Measurements from ENCODE around the gene RGPD3.

GRCh38 chr2:106358521-106358920 lies 109.7 kb downstream of the RGPD3 start:
- TF ChIP-seq, protein P1, sequence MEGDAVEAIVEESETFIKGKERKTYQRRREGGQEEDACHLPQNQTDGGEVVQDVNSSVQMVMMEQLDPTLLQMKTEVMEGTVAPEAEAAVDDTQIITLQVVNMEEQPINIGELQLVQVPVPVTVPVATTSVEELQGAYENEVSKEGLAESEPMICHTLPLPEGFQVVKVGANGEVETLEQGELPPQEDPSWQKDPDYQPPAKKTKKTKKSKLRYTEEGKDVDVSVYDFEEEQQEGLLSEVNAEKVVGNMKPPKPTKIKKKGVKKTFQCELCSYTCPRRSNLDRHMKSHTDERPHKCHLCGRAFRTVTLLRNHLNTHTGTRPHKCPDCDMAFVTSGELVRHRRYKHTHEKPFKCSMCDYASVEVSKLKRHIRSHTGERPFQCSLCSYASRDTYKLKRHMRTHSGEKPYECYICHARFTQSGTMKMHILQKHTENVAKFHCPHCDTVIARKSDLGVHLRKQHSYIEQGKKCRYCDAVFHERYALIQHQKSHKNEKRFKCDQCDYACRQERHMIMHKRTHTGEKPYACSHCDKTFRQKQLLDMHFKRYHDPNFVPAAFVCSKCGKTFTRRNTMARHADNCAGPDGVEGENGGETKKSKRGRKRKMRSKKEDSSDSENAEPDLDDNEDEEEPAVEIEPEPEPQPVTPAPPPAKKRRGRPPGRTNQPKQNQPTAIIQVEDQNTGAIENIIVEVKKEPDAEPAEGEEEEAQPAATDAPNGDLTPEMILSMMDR (IDR thresholded peaks at IDR 0.05; ENCODE audit: low read depth, low read length, missing input control), result no peak
- TF ChIP-seq RAD21 (IDR thresholded peaks at IDR 0.05) (no peak), EGR1 (IDR thresholded peaks at IDR 0.05; ENCODE audit: low read depth in 2 of 2) (no peak), MAX (IDR thresholded peaks at IDR 0.05) (no peak), TAF1 (conservative IDR thresholded peaks at IDR 0.05) (no peak), GABPA (IDR thresholded peaks at IDR 0.05 in 1 of 2, conservative IDR thresholded peaks at IDR 0.05 in 1 of 2) (no peak), HNF4G (IDR thresholded peaks at IDR 0.05) (no peak)
- TF ChIP-seq, protein P2, sequence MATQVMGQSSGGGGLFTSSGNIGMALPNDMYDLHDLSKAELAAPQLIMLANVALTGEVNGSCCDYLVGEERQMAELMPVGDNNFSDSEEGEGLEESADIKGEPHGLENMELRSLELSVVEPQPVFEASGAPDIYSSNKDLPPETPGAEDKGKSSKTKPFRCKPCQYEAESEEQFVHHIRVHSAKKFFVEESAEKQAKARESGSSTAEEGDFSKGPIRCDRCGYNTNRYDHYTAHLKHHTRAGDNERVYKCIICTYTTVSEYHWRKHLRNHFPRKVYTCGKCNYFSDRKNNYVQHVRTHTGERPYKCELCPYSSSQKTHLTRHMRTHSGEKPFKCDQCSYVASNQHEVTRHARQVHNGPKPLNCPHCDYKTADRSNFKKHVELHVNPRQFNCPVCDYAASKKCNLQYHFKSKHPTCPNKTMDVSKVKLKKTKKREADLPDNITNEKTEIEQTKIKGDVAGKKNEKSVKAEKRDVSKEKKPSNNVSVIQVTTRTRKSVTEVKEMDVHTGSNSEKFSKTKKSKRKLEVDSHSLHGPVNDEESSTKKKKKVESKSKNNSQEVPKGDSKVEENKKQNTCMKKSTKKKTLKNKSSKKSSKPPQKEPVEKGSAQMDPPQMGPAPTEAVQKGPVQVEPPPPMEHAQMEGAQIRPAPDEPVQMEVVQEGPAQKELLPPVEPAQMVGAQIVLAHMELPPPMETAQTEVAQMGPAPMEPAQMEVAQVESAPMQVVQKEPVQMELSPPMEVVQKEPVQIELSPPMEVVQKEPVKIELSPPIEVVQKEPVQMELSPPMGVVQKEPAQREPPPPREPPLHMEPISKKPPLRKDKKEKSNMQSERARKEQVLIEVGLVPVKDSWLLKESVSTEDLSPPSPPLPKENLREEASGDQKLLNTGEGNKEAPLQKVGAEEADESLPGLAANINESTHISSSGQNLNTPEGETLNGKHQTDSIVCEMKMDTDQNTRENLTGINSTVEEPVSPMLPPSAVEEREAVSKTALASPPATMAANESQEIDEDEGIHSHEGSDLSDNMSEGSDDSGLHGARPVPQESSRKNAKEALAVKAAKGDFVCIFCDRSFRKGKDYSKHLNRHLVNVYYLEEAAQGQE (IDR thresholded peaks at IDR 0.05), result no peak

All from liver (tissue), 3 donors.